A549 (cell line): ENCODE measurements around the gene ZFYVE28.

Experiments
- BHLHE40 ChIP-seq: IDR thresholded peaks from 2 replicates; pipeline ENCODE4 v1.6.1; 2012; ENCODE audit warnings: low read depth, low read length, inconsistent platforms
- CHD2 ChIP-seq: fragments of 150-350 bp; IDR thresholded peaks from 2 replicates; pipeline ENCODE4 v1.6.1; 2014; ENCODE audit warnings: low read length; ENCODE audit not compliant: partially characterized antibody
- CTCF ChIP-seq: fragments of >200 bp; sonication (Bioruptor Twin); formaldehyde crosslinking; IDR thresholded peaks from 3 replicates; pipeline ENCODE4 v1.5.1; 2016
- ELK1 ChIP-seq: fragments of 150-350 bp; IDR thresholded peaks from 2 replicates; pipeline ENCODE4 v1.6.1; 2014; ENCODE audit warnings: low read depth, mild to moderate bottlenecking, low read length
- MAZ ChIP-seq: fragments of 150-350 bp; IDR thresholded peaks from 2 replicates; pipeline ENCODE4 v1.6.1; 2014; ENCODE audit warnings: antibody characterized with exemption, low read depth, low read length, borderline replicate concordance
- POLR2A ChIP-seq: IDR thresholded peaks from 2 replicates; pipeline ENCODE4 v1.6.1; 2012; ENCODE audit warnings: mild to moderate bottlenecking, low read length
- RAD21 ChIP-seq, 2 experiments: fragments of >200 bp in 1 of 2; sonication (Bioruptor Twin) in 1 of 2; formaldehyde crosslinking in 1 of 2; IDR thresholded peaks in 1 of 2; conservative IDR thresholded peaks in 1 of 2; 2 replicates in 1 of 2; 3 replicates in 1 of 2; pipeline ENCODE4 v1.6.1; 2012 to 2018; ENCODE audit warnings: inconsistent platforms in 1 of 2
- RARB ChIP-seq: fragments of 250-450 bp; sonication (Bioruptor Pico); IDR thresholded peaks from 2 replicates; pipeline ENCODE4 v1.8.0; 2021; ENCODE audit warnings: mild to moderate bottlenecking, moderate library complexity

GRCh38 chr4:2408401-2408958, 10.0 kb downstream of the ZFYVE28 start:
- no peak for TF ChIP-seq CTCF
- no peak for TF ChIP-seq ELK1
- no peak for TF ChIP-seq POLR2A
- no peak for TF ChIP-seq RAD21 (conservative IDR thresholded peaks at IDR 0.05 in 1 of 2, IDR thresholded peaks at IDR 0.05 in 1 of 2)
- no peak for TF ChIP-seq CHD2
- no peak for TF ChIP-seq BHLHE40
- no peak for TF ChIP-seq MAZ
- TF ChIP-seq RARB, result no peak
